ENCODE data around the gene PTPRR.
A peak's percentile ranks its signal among the peaks of the same experiment; 100 is the strongest.

PTPRR gene

GRCh38 chr12:70829070-70829469 lies 91.5 kb downstream of the PTPRR start:
- no peak for DNase-seq (ENCODE audit: low read depth)
- no peak for TF ChIP-seq CTCF (conservative IDR thresholded peaks at IDR 0.05; ENCODE audit: control insufficient read depth, insufficient read depth, low read depth, low read length)
- H3K4me3 ChIP-seq (ENCODE audit: control insufficient read depth, low read depth, low read length): no peak overlapping the region

GRCh38 chr12:70828351-70828750 lies 92.2 kb downstream of the PTPRR start:
- no peak for TF ChIP-seq CTCF (conservative IDR thresholded peaks at IDR 0.05; ENCODE audit: control insufficient read depth, insufficient read depth, low read depth, low read length)
- H3K4me3 ChIP-seq (ENCODE audit: control insufficient read depth, low read depth, low read length): no peak overlapping the region
- DNase-seq (ENCODE audit: low read depth): peak; percentile 76

- TF ChIP-seq CTCF (conservative IDR thresholded peaks at IDR 0.05; ENCODE audit: control insufficient read depth, insufficient read depth, low read depth, low read length): no peak
- no peak overlapping the region for H3K4me3 ChIP-seq (ENCODE audit: control insufficient read depth, low read depth, low read length)
Measured at GRCh38 chr12:70826156-70826555, 94.4 kb downstream of the PTPRR start.

GRCh38 chr12:70824511-70824910 lies 96.0 kb downstream of the PTPRR start:
- TF ChIP-seq CTCF (conservative IDR thresholded peaks at IDR 0.05; ENCODE audit: control insufficient read depth, insufficient read depth, low read depth, low read length): no peak
- DNase-seq (ENCODE audit: low read depth): no peak
- no peak overlapping the region for H3K4me3 ChIP-seq (ENCODE audit: control insufficient read depth, low read depth, low read length)

More at GRCh38 chr12:70826156-70826555, 94.4 kb downstream of the PTPRR start:
- DNase-seq (ENCODE audit: low read depth): no peak

GRCh38 chr12:70823182-70823976 lies 97.2 kb downstream of the PTPRR start:
- TF ChIP-seq CTCF (conservative IDR thresholded peaks at IDR 0.05; ENCODE audit: control insufficient read depth, insufficient read depth, low read depth, low read length): peak; percentile 8
- no peak overlapping the region for H3K4me3 ChIP-seq (ENCODE audit: control insufficient read depth, low read depth, low read length)
- no peak for DNase-seq (ENCODE audit: low read depth)

GRCh38 chr12:70822412-70822811 lies 98.1 kb downstream of the PTPRR start:
- TF ChIP-seq CTCF (conservative IDR thresholded peaks at IDR 0.05; ENCODE audit: control insufficient read depth, insufficient read depth, low read depth, low read length): no peak
- DNase-seq (ENCODE audit: low read depth): no peak

More at GRCh38 chr12:70822412-70822811, 98.1 kb downstream of the PTPRR start:
- H3K4me3 ChIP-seq (ENCODE audit: control insufficient read depth, low read depth, low read length): no peak overlapping the region

All from fibroblast of mammary gland (primary cell).